A673 (cell line): ENCODE data around the gene LGALS9.

Source experiments
- EZH2 ChIP-seq: fragments of 200-600 bp; sonication (generic); IDR thresholded peaks from 2 replicates; pipeline ENCODE4 v1.6.1; 2017; ENCODE audit warnings: borderline replicate concordance, low read depth, mild to moderate bottlenecking, mixed read lengths, antibody characterized with exemption, low read length; ENCODE audit not compliant: poor library complexity, severe bottlenecking
- TF ChIP-seq, protein P1 (sequence below): fragments of 300-800, 200-600 bp; sonication (generic); conservative IDR thresholded peaks from 2 replicates; pipeline ENCODE4 v1.5.1; 2017; ENCODE audit warnings: low read depth, mild to moderate bottlenecking, antibody characterized with exemption, low read length, moderate library complexity, mixed read lengths

DNA sequence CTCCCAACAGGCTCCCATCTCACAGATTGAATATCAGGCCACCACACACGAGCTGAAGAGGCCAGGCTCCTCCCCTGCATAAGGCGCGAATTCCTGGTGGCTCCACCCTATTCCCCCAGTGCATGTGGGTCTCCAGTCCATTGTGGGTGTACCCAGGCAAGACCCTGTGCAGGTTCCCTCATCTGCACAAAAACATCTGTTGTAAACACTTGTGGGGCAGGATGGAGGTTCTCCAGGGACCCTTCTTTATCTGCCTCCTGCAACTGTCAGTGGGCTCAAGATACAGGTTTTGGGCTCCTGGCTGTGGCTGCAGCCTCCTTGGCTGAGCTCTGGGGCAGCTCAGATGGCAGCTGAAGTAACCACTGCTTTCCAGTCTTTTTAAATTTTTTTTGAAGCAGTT, 17.6 kb upstream of the LGALS9 start:
- TF ChIP-seq, protein P1, sequence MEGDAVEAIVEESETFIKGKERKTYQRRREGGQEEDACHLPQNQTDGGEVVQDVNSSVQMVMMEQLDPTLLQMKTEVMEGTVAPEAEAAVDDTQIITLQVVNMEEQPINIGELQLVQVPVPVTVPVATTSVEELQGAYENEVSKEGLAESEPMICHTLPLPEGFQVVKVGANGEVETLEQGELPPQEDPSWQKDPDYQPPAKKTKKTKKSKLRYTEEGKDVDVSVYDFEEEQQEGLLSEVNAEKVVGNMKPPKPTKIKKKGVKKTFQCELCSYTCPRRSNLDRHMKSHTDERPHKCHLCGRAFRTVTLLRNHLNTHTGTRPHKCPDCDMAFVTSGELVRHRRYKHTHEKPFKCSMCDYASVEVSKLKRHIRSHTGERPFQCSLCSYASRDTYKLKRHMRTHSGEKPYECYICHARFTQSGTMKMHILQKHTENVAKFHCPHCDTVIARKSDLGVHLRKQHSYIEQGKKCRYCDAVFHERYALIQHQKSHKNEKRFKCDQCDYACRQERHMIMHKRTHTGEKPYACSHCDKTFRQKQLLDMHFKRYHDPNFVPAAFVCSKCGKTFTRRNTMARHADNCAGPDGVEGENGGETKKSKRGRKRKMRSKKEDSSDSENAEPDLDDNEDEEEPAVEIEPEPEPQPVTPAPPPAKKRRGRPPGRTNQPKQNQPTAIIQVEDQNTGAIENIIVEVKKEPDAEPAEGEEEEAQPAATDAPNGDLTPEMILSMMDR, result no peak
- no peak for TF ChIP-seq EZH2
